ENCODE data around the gene UBE2O.

UBE2O gene

GRCh38 chr17:76402711-76403110 lies 50.2 kb downstream of the UBE2O start:
- no peak for TF ChIP-seq EZH2phosphoT487 (IDR thresholded peaks at IDR 0.05; ENCODE audit: borderline replicate concordance, low read length)
- TF ChIP-seq CTCF (IDR thresholded peaks at IDR 0.05; ENCODE audit: low read depth, low read length, poor library complexity, severe bottlenecking): no peak
- Histone ChIP-seq H4K20me1 (ENCODE audit: control insufficient read depth, insufficient read depth, low read depth, low read length) (peaks cover 8% of the 10 kb centered on the region; the same call in 1 of the 2 replicates), H3K4me1 (ENCODE audit: control insufficient read depth, low read length) (peaks cover 22% of the 10 kb centered on the region), H3K79me2 (ENCODE audit: control insufficient read depth, low read length) (peaks cover 24% of the 10 kb centered on the region), H3K4me2 (ENCODE audit: low read length) (no peak overlapping the region), H3F3A (ENCODE audit: control insufficient read depth, insufficient read depth) (no peaks in the 10 kb centered on the region), H3K27ac (ENCODE audit: low read depth, low read length) (no peak overlapping the region), H3K9me3 (ENCODE audit: control insufficient read depth, insufficient read depth, low read length) (no peaks in the 10 kb centered on the region), H3K9me2 (replicated peaks; ENCODE audit: control insufficient read depth, low read length) (no peaks in the 10 kb centered on the region), H3K36me3 (ENCODE audit: control insufficient read depth, low read length) (peaks cover 74% of the 10 kb centered on the region), H3K27me3 (ENCODE audit: control insufficient read depth, low read length) (no peaks in the 10 kb centered on the region), H3K4me3 (ENCODE audit: low read length) (no peak overlapping the region)

- no peak overlapping the region for H3K4me2 ChIP-seq (ENCODE audit: low read length)
- no peaks in the 10 kb centered on the region for H3K9me2 ChIP-seq (replicated peaks; ENCODE audit: control insufficient read depth, low read length)
- H3K27ac ChIP-seq (ENCODE audit: low read depth, low read length): no peak overlapping the region
- TF ChIP-seq CTCF (IDR thresholded peaks at IDR 0.05; ENCODE audit: low read depth, low read length, poor library complexity, severe bottlenecking) (no peak), EZH2phosphoT487 (IDR thresholded peaks at IDR 0.05; ENCODE audit: borderline replicate concordance, low read length) (no peak)
- no peaks in the 10 kb centered on the region for H3K4me1 ChIP-seq (ENCODE audit: control insufficient read depth, low read length)
- no peak overlapping the region for H3K4me3 ChIP-seq (ENCODE audit: low read length)
- H3K79me2 ChIP-seq (ENCODE audit: control insufficient read depth, low read length): no peaks in the 10 kb centered on the region
- H3K36me3 ChIP-seq (ENCODE audit: control insufficient read depth, low read length): peaks cover 83% of the 10 kb centered on the region
- H3K9me3 ChIP-seq (ENCODE audit: control insufficient read depth, insufficient read depth, low read length): no peaks in the 10 kb centered on the region
- H3K27me3 ChIP-seq (ENCODE audit: control insufficient read depth, low read length): no peaks in the 10 kb centered on the region
- peaks cover 5% of the 10 kb centered on the region; the same call in 1 of the 2 replicates for H4K20me1 ChIP-seq (ENCODE audit: control insufficient read depth, insufficient read depth, low read depth, low read length)
- no peaks in the 10 kb centered on the region for H3F3A ChIP-seq (ENCODE audit: control insufficient read depth, insufficient read depth)
These were observed 53.5 kb downstream of the UBE2O start for GRCh38 chr17:76399175-76400172.

- H3K9me3 ChIP-seq (ENCODE audit: control insufficient read depth, insufficient read depth, low read length): no peaks in the 10 kb centered on the region
- TF ChIP-seq EZH2phosphoT487 (IDR thresholded peaks at IDR 0.05; ENCODE audit: borderline replicate concordance, low read length) (no peak), CTCF (IDR thresholded peaks at IDR 0.05; ENCODE audit: low read depth, low read length, poor library complexity, severe bottlenecking) (no peak)
- no peak overlapping the region for H3K4me2 ChIP-seq (ENCODE audit: low read length)
- H3K4me3 ChIP-seq (ENCODE audit: low read length): no peak overlapping the region
- no peaks in the 10 kb centered on the region; the same call in 1 of the 2 replicates for H3F3A ChIP-seq (ENCODE audit: control insufficient read depth, insufficient read depth)
- H3K27me3 ChIP-seq (ENCODE audit: control insufficient read depth, low read length): no peaks in the 10 kb centered on the region
- H3K4me1 ChIP-seq (ENCODE audit: control insufficient read depth, low read length): no peaks in the 10 kb centered on the region
- no peak overlapping the region for H3K27ac ChIP-seq (ENCODE audit: low read depth, low read length)
- H3K36me3 ChIP-seq (ENCODE audit: control insufficient read depth, low read length): peaks cover 84% of the 10 kb centered on the region
- no peaks in the 10 kb centered on the region for H3K79me2 ChIP-seq (ENCODE audit: control insufficient read depth, low read length)
- H4K20me1 ChIP-seq (ENCODE audit: control insufficient read depth, insufficient read depth, low read depth, low read length): peaks cover 5% of the 10 kb centered on the region; the same call in 1 of the 2 replicates
- H3K9me2 ChIP-seq (replicated peaks; ENCODE audit: control insufficient read depth, low read length): no peaks in the 10 kb centered on the region
These were observed 54.3 kb downstream of the UBE2O start for GRCh38 chr17:76398523-76399174.
